Vagina (tissue), 2 donors: ENCODE results near the gene TTC9C.

Source experiments
- POLR2AphosphoS5 ChIP-seq, 2 donors: sonication (generic); formaldehyde crosslinking; IDR thresholded peaks; one replicate each; pipeline ENCODE4 v1.9.0; 2017; ENCODE audit warnings: antibody characterized with exemption in 2 of 2, mild to moderate bottlenecking in 2 of 2, low read depth in 1 of 2; ENCODE audit not compliant: insufficient read depth in 1 of 2
- TF ChIP-seq, protein P1 (sequence below), 3 experiments: fragments of 450-650 bp in 2 of 3; fragments of 200-600 bp in 1 of 3; sonication (generic) in 1 of 3; IDR thresholded peaks; one replicate each; pipeline ENCODE4 v1.5.1; 2017 to 2019; ENCODE audit warnings: antibody characterized with exemption in 3 of 3, mild to moderate bottlenecking in 2 of 3, moderate library complexity in 2 of 3

DNA sequence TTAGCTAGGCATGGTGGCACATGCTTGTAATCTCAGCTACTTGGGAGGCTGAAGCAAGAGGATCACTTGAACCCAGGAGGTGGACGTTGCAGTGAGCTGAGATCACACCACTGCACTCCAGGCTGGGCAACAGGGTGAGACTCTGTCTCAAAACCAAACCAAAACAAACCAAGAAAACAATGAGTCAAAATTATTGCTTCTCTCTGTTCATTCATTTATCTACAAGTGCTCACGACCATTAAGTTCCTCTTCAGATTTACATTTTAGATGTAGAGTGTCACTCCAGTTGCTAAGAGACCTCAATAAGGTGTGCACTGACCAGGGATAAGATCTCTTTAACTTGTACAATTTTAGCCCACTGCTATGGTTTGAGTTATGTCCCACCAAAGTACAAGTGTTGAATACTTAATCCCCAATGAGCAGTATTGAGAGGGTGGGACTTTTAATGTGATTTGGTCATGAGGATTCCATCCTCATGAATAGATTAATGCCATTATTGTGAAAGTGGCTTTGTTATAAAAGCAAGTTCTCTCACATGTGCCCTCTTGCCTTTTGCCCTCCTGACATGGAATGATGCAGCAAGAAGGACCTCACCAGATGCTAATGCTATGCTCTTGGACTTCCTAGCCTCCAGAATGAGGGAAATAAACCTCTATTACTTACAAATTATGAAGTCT, 8.8 kb upstream of the TTC9C start:
- TF ChIP-seq, protein P1, sequence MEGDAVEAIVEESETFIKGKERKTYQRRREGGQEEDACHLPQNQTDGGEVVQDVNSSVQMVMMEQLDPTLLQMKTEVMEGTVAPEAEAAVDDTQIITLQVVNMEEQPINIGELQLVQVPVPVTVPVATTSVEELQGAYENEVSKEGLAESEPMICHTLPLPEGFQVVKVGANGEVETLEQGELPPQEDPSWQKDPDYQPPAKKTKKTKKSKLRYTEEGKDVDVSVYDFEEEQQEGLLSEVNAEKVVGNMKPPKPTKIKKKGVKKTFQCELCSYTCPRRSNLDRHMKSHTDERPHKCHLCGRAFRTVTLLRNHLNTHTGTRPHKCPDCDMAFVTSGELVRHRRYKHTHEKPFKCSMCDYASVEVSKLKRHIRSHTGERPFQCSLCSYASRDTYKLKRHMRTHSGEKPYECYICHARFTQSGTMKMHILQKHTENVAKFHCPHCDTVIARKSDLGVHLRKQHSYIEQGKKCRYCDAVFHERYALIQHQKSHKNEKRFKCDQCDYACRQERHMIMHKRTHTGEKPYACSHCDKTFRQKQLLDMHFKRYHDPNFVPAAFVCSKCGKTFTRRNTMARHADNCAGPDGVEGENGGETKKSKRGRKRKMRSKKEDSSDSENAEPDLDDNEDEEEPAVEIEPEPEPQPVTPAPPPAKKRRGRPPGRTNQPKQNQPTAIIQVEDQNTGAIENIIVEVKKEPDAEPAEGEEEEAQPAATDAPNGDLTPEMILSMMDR (IDR thresholded peaks at IDR 0.05), result no peak
- TF ChIP-seq POLR2AphosphoS5 (IDR thresholded peaks at IDR 0.05; ENCODE audit: insufficient read depth in 1 of 2, low read depth in 1 of 2), result no peak
